ENCODE data around the gene ACBD5.

The ACBD5 gene

GRCh38 chr10:27152687-27153086 lies 87.9 kb downstream of the ACBD5 start:
- DNase-seq (ENCODE audit: low spot score), result no peak

- no peak for DNase-seq (ENCODE audit: low spot score)
Observed at GRCh38 chr10:27150261-27150660, 90.3 kb downstream of the ACBD5 start.

DNA sequence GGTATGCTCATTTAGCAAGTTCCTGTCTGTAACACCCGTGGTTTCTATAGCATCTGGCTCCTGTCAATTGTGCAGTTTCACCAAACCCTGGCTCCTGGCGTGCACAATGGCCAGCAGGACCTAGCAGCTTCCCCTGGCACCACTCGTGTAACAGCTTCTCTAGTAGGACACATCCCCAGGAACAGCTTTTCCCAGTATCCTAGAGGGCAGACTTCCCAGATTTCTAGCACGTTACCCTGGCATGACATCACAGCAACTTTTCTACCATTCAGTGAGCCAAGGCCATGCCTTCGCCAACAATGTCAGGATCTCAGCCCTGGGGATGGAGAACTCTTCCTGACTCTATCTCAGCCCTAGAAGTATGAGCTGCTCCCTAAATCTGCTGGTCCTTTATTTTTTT lies 92.9 kb downstream of the ACBD5 start:
- no peak for DNase-seq (ENCODE audit: low spot score)

DNA sequence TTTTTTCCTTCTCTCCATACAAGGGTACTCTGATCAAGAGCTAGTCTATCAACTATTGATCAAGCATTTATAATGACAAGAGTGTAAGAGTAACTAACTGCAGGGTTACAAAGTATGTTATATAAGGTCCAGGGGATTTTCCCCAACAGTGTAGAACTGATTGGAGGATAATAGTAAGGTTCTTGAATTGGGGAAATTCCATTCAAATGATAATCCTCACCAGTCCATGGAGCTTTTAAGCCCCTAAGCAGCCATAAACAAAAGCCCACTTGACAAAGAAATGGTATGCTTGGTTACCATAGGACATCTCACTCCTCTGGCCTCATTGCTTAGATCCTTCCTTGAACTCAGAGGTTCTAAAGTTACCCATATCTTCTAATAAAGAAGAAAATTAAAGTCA lies 94.7 kb downstream of the ACBD5 start:
- no peak for DNase-seq (ENCODE audit: low spot score)

Measured in pons (tissue), 1 donor.